H1 (cell line): ENCODE results near the gene RAP1B. TPM values are rescaled to one million over a fixed set of nuclear protein-coding genes. Genes with fewer than 3 reads are reported as not detected.

ENCODE experiments used
- BRCA1 ChIP-seq: IDR thresholded peaks from 2 replicates; pipeline ENCODE4 v1.6.1; 2012; ENCODE audit warnings: low read depth, low read length, improper control_type of control experiment
- CBX5 ChIP-seq: fragments of 300-800, 300-1000 bp; sonication (generic); IDR thresholded peaks from 2 replicates; pipeline ENCODE4 v1.7.1; 2016; ENCODE audit warnings: antibody characterized with exemption, low read length, low read depth
- CEBPB ChIP-seq: IDR thresholded peaks from 2 replicates; pipeline ENCODE4 v1.6.1; 2012; ENCODE audit warnings: low read depth, low read length
- GABPA ChIP-seq: IDR thresholded peaks from 2 replicates; pipeline ENCODE4 v1.6.1; 2011; ENCODE audit warnings: mild to moderate bottlenecking, low read length, moderate library complexity, borderline replicate concordance; ENCODE audit not compliant: insufficient read depth
- GTF2F1 ChIP-seq: IDR thresholded peaks from 2 replicates; pipeline ENCODE4 v1.6.1; 2012; ENCODE audit warnings: low read depth, low read length, improper control_type of control experiment, borderline replicate concordance
- HDAC6 ChIP-seq: IDR thresholded peaks from one replicate; pipeline ENCODE4 v1.7.1; 2012; ENCODE audit warnings: low read depth, mild to moderate bottlenecking, inconsistent platforms, low read length, moderate library complexity
- JUND ChIP-seq: IDR thresholded peaks from 2 replicates; pipeline ENCODE4 v1.6.1; 2011; ENCODE audit warnings: mild to moderate bottlenecking, improper control_type of control experiment, low read length
- KDM4A ChIP-seq: IDR thresholded peaks from one replicate; pipeline ENCODE4 v1.7.1; 2012; ENCODE audit warnings: low read depth, mild to moderate bottlenecking, moderate library complexity, low read length, inconsistent platforms; ENCODE audit not compliant: severe bottlenecking
- MAFK ChIP-seq: IDR thresholded peaks from 2 replicates; pipeline ENCODE4 v1.6.1; 2012; ENCODE audit warnings: low read depth, mild to moderate bottlenecking, improper control_type of control experiment, low read length
- NANOG ChIP-seq: IDR thresholded peaks from 2 replicates; pipeline ENCODE4 v1.6.1; 2011; ENCODE audit warnings: low read length, low read depth, mild to moderate bottlenecking, inconsistent platforms; ENCODE audit not compliant: insufficient read depth, poor library complexity, severe bottlenecking
- RBBP5 ChIP-seq: IDR thresholded peaks from 2 replicates; pipeline ENCODE4 v1.7.1; 2012; ENCODE audit warnings: low read depth, mild to moderate bottlenecking, inconsistent platforms, low read length, moderate library complexity, borderline replicate concordance
- RNF2 ChIP-seq: fragments of 200-900, 300-1000 bp; sonication (generic); IDR thresholded peaks from 2 replicates; pipeline ENCODE4 v1.7.1; 2016; ENCODE audit warnings: borderline replicate concordance, low read depth, mild to moderate bottlenecking, antibody characterized with exemption, low read length; ENCODE audit not compliant: poor library complexity, severe bottlenecking; ENCODE audit errors: missing control alignments
- RXRA ChIP-seq: IDR thresholded peaks from 2 replicates; pipeline ENCODE4 v1.6.1; 2011; ENCODE audit warnings: low read depth, mild to moderate bottlenecking, low read length, moderate library complexity; ENCODE audit not compliant: insufficient read depth
- SAP30 ChIP-seq: fragments of 300-600 bp; sonication (generic); IDR thresholded peaks from 2 replicates; pipeline ENCODE4 v1.7.1; 2012; ENCODE audit warnings: low read length, moderate library complexity, mild to moderate bottlenecking, inconsistent platforms; ENCODE audit not compliant: insufficient read depth, insufficient replicate concordance
- SIN3A ChIP-seq, 2 experiments: IDR thresholded peaks in 1 of 2; conservative IDR thresholded peaks in 1 of 2; 2 replicates each; pipeline ENCODE4 v1.6.1; 2011 to 2012; ENCODE audit warnings: low read length in 2 of 2, improper control_type of control experiment in 1 of 2, low read depth in 1 of 2, mild to moderate bottlenecking in 1 of 2
- SP1 ChIP-seq: IDR thresholded peaks from 2 replicates; pipeline ENCODE4 v1.6.1; 2011; ENCODE audit warnings: low read depth, low read length
- SUZ12 ChIP-seq: fragments of 200-600 bp; sonication (generic); IDR thresholded peaks from 2 replicates; pipeline ENCODE4 v1.6.1; 2012; ENCODE audit warnings: mild to moderate bottlenecking, inconsistent platforms, low read length, moderate library complexity, mixed read lengths
- TBP ChIP-seq: IDR thresholded peaks from 2 replicates; pipeline ENCODE4 v1.6.1; 2011; ENCODE audit warnings: low read depth, low read length, improper control_type of control experiment
- YY1 ChIP-seq: IDR thresholded peaks from 2 replicates; pipeline ENCODE4 v1.6.1; 2011; ENCODE audit warnings: low read depth, mild to moderate bottlenecking, low read length
- polyA plus RNA-seq, 7 experiments: library from polyadenylated mRNA; depleted of rRNA in 3 of 7; stranded (reverse) in 5 of 7; unstranded in 2 of 7; fragments of >200 nt in 5 of 7; fragments of 200-250 nt in 2 of 7; gene quantifications; 1 replicate in 5 of 7; 2 replicates in 1 of 7; 4 replicates in 1 of 7; pipeline versions ENCODE4 v1.2.1 to v1.2.3, GENCODE V29; 2011 to 2013; ENCODE audit warnings: missing spikeins in 2 of 7, mixed read lengths in 2 of 7
- total RNA-seq: library from RNA; stranded (reverse); fragmentation: NEBNext Ultra II Directional; extraction: Animal tissue kit (Norgen Biotek cat#: 25700); gene quantifications from 2 replicates; pipeline ENCODE4 v1.2.1, GENCODE V29; 2021
- TF ChIP-seq, protein P1 (sequence below), 3 experiments: IDR thresholded peaks; 1 replicate in 2 of 3; 2 replicates in 1 of 3; pipeline versions ENCODE4 v1.5.1 to v1.6.1; 2011; ENCODE audit warnings: low read length in 3 of 3, mild to moderate bottlenecking in 3 of 3, inconsistent platforms in 2 of 3, low read depth in 1 of 3, moderate library complexity in 1 of 3; ENCODE audit not compliant: insufficient read depth in 1 of 3; ENCODE audit errors: control extremely low read depth in 1 of 3

RAP1B gene
- total and polyA plus RNA-seq, 2 of the 8 experiments (the other 6 are each of a cell fraction or from before 2014, with no cell fraction given), result 61.4 to 112 TPM

DNA sequence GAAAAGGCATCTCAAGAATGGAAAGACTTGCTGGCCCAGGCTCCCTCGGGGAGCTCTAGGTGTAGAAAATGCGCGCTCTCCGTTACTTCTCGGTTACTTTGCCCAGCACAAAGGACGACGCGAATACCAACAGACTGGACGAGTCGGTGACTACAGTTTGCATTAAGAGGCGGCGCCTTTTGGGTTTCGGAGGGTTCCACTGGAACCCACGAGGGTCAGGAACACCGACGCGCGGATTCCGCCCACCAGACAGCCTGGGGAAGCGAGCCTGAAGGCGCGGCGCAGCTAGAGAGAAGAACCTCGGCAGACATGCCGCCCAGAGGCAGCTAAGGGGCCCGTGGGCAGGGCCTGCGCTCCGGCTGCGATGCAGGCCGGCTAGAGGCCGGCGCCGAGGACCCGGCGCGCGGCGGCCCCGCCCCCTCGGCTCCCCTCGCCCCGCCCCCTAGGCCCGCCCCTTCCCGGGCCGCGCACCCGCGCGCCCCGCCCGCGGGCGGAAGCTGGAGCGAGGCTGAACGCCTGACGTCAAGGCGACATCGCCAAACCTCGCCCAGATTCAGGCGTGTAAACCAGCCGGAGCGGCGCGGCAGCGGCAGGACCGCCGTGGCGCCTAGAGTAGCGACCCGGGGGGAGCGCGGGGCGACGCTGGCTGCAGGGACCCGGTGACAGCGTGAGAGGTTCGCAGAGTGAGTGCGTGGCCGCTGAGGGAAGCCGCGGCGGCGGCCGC is at the start of gene RAP1B (continued):
- no peak; the same call in 1 of the 2 replicates for TF ChIP-seq YY1
- 0 out of 2 replicates have a peak, but pooled peaks have one; percentile 20 for TF ChIP-seq GABPA
- no peak for TF ChIP-seq GTF2F1
- TF ChIP-seq CBX5, result no peak
- TF ChIP-seq CEBPB, result no peak
- TF ChIP-seq SUZ12, result no peak
- no peak for TF ChIP-seq MAFK
- no peak for TF ChIP-seq RXRA
- TF ChIP-seq, protein P1, sequence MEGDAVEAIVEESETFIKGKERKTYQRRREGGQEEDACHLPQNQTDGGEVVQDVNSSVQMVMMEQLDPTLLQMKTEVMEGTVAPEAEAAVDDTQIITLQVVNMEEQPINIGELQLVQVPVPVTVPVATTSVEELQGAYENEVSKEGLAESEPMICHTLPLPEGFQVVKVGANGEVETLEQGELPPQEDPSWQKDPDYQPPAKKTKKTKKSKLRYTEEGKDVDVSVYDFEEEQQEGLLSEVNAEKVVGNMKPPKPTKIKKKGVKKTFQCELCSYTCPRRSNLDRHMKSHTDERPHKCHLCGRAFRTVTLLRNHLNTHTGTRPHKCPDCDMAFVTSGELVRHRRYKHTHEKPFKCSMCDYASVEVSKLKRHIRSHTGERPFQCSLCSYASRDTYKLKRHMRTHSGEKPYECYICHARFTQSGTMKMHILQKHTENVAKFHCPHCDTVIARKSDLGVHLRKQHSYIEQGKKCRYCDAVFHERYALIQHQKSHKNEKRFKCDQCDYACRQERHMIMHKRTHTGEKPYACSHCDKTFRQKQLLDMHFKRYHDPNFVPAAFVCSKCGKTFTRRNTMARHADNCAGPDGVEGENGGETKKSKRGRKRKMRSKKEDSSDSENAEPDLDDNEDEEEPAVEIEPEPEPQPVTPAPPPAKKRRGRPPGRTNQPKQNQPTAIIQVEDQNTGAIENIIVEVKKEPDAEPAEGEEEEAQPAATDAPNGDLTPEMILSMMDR (IDR thresholded peaks at IDR 0.05; ENCODE audit: control extremely low read depth in 1 of 3, insufficient read depth in 1 of 3, low read depth in 1 of 3, low read length in 3 of 3), result no peak
- 0 out of 2 replicates have a peak, but pooled peaks have one; percentile 5 for TF ChIP-seq SP1
- TF ChIP-seq JUND, result no peak
- no peak for TF ChIP-seq RNF2
- no peak for TF ChIP-seq SAP30
- TF ChIP-seq HDAC6, result no peak
- peak; percentile 78 for TF ChIP-seq TBP
- peak; percentile 80; the same call in 1 of the 2 replicates for TF ChIP-seq RBBP5
- TF ChIP-seq SIN3A (conservative IDR thresholded peaks at IDR 0.05 in 1 of 2, IDR thresholded peaks at IDR 0.05 in 1 of 2; ENCODE audit: low read depth in 1 of 2, low read length in 2 of 2), result 0 out of 4 replicates have a peak, but pooled peaks of 1 of the 2 experiments have one; percentile 40
- TF ChIP-seq BRCA1, result no peak
- TF ChIP-seq KDM4A, result peak; percentile 35
- no peak for TF ChIP-seq NANOG
